Progenitor cell of endocrine pancreas (in vitro differentiated cells): ENCODE measurements around the gene ETHE1. TPM values are rescaled to one million over a fixed set of nuclear protein-coding genes. Genes with fewer than 3 reads are reported as not detected.
"Not testable (repeated sequence)": the region's sequence is repeated elsewhere in the genome, so short reads cannot be mapped to it uniquely, and the experiment has no call there.

ENCODE experiments used
- DNase-seq: peaks from one replicate; pipeline ENCODE4 v3.0.0; 2021; ENCODE audit warnings: low spot score; ENCODE audit not compliant: unreplicated experiment
- H3K27ac Mint-ChIP-seq: 2 replicates; pipeline ENCODE4 v1.8.0; 2021; ENCODE audit warnings: mild to moderate bottlenecking, moderate library complexity, mixed read lengths
- H3K27me3 Mint-ChIP-seq: 2 replicates; pipeline ENCODE4 v1.8.0; 2021; ENCODE audit warnings: mixed read lengths
- H3K36me3 Mint-ChIP-seq: 2 replicates; pipeline ENCODE4 v1.8.0; 2022; ENCODE audit warnings: mixed read lengths; ENCODE audit not compliant: insufficient read depth
- H3K4me1 Mint-ChIP-seq: 2 replicates; pipeline ENCODE4 v1.8.0; 2021; ENCODE audit warnings: low read depth, mixed read lengths
- H3K4me3 Mint-ChIP-seq: 2 replicates; pipeline ENCODE4 v1.8.0; 2021; ENCODE audit warnings: low read depth, mild to moderate bottlenecking, moderate library complexity, mixed read lengths
- H3K9me3 Mint-ChIP-seq: 2 replicates; pipeline ENCODE4 v1.8.0; 2021; ENCODE audit warnings: low read depth, mixed read lengths
- total RNA-seq: library from RNA; stranded (reverse); gene quantifications from 2 replicates; pipeline ENCODE4 v1.2.1, GENCODE V29; 2021
- TF ChIP-seq, protein P1 (sequence below): fragments of 200-600 bp; sonication (generic); IDR thresholded peaks from one replicate; pipeline ENCODE4 v1.5.0; 2021; ENCODE audit warnings: antibody characterized with exemption, mild to moderate bottlenecking; ENCODE audit not compliant: unreplicated experiment

Gene ETHE1
- total RNA-seq, 1 donor from 2014 or later, result 28.0 TPM

DNA sequence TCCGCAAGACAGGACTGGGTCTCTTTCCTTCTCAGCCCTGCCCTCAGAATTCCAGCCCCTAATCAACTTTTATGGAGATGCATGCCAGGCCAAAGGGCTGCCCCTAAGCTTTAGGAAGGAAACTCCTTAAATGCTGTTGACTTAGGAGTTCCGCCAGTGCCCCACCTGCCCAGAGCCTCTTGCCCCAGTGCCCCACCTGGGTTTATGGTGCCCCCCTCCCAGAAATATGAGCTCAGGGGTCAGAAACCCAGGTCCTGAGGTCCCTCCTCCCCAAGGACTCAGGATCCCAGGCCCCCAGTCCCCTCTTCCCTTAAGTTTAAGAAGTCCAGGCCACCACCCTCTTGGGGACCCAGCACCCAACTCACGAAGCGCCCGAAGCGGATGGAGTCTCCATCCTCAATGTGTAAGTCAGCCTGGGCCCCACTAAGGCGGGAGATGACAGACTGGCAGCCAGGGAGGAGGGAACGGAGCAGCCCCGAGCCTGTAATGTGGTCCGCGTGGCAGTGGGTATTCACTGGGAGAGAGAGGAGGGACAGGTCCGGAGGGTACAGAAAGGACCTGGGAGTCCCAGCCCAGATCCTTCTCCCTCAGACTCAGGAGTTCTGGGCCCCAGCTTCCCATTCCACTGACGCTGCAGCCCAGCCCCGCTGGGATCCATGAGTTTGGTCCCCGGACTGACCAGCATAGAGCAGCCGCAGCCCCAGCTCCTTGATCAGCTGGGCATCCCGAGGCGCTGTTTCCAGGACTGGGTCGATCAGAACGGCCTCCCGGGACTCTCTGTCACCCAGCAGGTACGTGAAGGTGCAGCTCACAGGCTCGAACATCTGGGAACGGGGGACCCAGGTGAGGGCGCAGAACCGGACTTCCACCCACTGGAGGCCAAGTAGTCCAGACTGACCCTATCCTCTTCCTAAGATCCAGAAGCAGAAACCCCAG lies 897 bp downstream of the ETHE1 start:
- peaks cover 2% of the 10 kb centered on the region for H3K27me3 Mint-ChIP-seq
- no peaks in the 10 kb centered on the region for H3K36me3 Mint-ChIP-seq
- peaks cover 15% of the 10 kb centered on the region for H3K4me1 Mint-ChIP-seq
- H3K4me3 Mint-ChIP-seq, result peak overlapping the region; percentile 91
- peak; percentile 33 for DNase-seq
- H3K27ac Mint-ChIP-seq, result peak overlapping the region; percentile 77
- TF ChIP-seq, protein P1, sequence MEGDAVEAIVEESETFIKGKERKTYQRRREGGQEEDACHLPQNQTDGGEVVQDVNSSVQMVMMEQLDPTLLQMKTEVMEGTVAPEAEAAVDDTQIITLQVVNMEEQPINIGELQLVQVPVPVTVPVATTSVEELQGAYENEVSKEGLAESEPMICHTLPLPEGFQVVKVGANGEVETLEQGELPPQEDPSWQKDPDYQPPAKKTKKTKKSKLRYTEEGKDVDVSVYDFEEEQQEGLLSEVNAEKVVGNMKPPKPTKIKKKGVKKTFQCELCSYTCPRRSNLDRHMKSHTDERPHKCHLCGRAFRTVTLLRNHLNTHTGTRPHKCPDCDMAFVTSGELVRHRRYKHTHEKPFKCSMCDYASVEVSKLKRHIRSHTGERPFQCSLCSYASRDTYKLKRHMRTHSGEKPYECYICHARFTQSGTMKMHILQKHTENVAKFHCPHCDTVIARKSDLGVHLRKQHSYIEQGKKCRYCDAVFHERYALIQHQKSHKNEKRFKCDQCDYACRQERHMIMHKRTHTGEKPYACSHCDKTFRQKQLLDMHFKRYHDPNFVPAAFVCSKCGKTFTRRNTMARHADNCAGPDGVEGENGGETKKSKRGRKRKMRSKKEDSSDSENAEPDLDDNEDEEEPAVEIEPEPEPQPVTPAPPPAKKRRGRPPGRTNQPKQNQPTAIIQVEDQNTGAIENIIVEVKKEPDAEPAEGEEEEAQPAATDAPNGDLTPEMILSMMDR, result no peak
- H3K9me3 Mint-ChIP-seq, result no peaks in the 10 kb centered on the region

DNA sequence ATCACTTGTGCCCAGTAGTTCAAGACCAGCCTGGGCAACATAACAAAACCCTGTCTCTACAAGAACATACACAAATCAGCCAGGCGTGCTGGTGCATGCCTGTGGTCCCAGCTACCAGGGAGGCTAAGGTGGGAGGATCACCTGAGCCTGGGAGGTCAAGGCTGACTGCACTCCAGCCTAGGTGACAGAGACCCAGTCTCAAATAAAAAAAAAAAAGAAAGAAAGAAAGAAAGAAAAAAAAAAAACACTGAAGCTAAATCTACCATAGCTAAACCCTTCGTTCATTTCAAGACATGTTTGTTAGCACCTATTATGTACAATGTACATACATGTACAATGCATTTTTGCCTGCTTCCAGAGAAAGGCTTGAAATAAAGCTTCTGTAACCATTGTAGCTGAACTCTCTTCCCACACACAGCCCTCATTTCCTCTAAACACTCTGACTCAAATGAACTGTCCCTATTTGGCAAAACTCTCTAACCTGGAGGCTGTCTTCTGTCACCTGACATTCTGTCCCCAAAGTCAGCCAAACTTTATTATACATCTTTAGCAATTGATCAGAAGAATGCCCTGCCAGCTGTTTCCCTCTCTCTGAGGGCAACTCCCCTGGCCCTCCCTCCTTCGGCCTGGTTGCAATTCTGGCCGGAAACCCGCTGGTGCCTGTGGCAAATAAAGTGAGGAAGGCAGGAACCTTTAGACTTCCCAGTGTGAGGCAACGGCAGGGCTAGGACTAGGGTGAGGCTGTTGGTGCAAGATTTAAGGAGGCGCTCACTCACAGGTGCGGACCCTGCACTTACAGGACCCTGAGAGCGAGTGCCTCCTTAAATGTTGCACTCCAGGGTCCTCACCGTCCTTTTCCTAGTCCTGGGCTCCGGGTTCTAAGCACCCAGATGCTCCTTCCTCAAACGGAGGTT lies 1.8 kb downstream of the ETHE1 start:
- no peak for DNase-seq
- TF ChIP-seq, protein P1, result no peak
- peaks cover 2% of the 10 kb centered on the region for H3K27me3 Mint-ChIP-seq
- no peak overlapping the region for H3K27ac Mint-ChIP-seq
- H3K9me3 Mint-ChIP-seq, result no peaks in the 10 kb centered on the region
- H3K36me3 Mint-ChIP-seq, result no peaks in the 10 kb centered on the region
- peaks cover 15% of the 10 kb centered on the region for H3K4me1 Mint-ChIP-seq
- peak overlapping the region; percentile 91 for H3K4me3 Mint-ChIP-seq

DNA sequence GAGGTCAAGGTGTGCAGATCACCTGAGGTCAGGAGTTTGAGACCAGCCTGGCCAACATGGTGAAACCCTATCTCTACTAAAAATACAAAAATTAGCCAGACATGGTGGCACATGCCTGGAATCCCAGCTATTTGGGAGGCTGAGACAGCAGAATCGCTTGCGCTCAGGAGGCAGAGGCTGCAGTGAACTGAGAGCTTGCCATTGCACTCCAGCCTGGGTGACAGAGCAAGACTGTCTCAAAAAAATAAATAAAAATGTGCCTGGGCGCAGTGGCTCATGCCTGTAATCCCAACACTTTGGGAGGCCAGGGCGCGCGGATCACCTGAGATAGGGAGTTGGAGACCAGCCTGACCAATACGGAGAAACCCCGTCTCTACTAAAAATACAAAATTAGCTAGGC lies 3.3 kb downstream of the ETHE1 start:
- peaks cover 18% of the 10 kb centered on the region for H3K4me1 Mint-ChIP-seq
- H3K27ac Mint-ChIP-seq, H3K9me3 Mint-ChIP-seq, DNase-seq, H3K36me3 Mint-ChIP-seq, H3K4me3 Mint-ChIP-seq, H3K27me3 Mint-ChIP-seq: not testable (repeated sequence)

DNA sequence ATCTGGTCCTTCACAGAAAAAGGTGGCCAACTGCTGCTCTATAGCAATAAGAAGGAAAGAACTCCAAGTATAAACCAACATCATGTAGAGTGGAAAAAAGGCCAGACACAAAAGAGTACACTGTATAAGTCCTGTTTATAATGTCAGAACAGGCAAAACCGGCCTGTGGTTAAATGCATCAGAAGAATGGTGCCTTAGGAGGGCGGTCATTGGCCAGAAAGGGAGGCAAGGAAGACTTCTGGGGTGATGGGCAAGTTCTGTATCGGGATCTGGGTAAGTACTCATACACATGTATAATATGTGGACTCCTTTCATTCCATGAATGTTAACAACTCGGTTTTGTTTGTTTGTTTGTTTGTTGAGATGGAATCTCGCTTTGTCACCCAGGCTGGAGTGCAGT lies 4.1 kb downstream of the ETHE1 start:
- no peak overlapping the region for H3K4me3 Mint-ChIP-seq
- DNase-seq, result no peak
- peaks cover 18% of the 10 kb centered on the region for H3K4me1 Mint-ChIP-seq
- peaks cover 2% of the 10 kb centered on the region for H3K36me3 Mint-ChIP-seq
- no peak overlapping the region for H3K27ac Mint-ChIP-seq
- TF ChIP-seq, protein P1, result no peak
- peaks cover 2% of the 10 kb centered on the region for H3K27me3 Mint-ChIP-seq
- H3K9me3 Mint-ChIP-seq, result no peaks in the 10 kb centered on the region

DNA sequence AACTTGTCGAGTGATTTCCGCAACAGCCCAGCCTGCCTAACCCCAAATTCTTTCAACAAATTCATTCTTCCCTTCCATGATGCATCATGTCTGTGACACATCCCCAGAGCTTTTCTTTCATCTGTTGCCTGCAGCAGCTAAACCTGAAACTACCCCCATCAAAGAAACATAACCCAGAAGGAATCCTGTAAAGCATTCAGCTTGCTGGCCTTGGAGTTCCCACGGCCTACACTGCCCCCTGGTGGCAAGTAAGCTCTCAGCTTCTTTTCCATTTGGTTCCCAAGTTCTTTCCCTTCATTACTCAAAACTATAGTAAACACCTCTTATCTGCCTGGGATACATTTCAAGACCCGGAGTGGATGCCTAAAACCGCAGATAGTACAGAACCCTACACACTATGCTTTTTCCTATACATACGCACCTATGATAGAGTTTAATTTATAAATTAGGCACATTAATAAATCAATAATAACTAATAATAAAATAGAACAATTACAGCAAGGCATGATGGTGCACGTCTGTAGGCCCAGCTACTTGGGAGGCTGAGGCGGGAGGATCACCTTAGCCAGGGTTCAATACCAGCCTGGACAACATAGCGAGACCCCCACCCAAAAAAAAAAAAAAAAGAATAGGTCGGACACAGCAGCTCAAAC lies 7.4 kb downstream of the ETHE1 start:
- DNase-seq, result peak; percentile 68
- Mint-ChIP-seq H3K27ac (peak overlapping the region; percentile 12), H3K36me3 (peaks cover 2% of the 10 kb centered on the region), H3K9me3 (no peaks in the 10 kb centered on the region), H3K27me3 (no peaks in the 10 kb centered on the region), H3K4me3 (no peak overlapping the region), H3K4me1 (peaks cover 3% of the 10 kb centered on the region)
- TF ChIP-seq, protein P1, result peak; percentile 98
